Fibroblast of villous mesenchyme (primary cell): Measurements from ENCODE around the gene PLEKHJ1. TPM values are rescaled to one million over a fixed set of nuclear protein-coding genes. Genes with fewer than 3 reads are reported as not detected.
A peak's percentile ranks its signal among the peaks of the same experiment; 100 is the strongest.

Experiments
- DNase-seq: peaks from one replicate; pipeline ENCODE4 v3.0.0-alpha.2; 2010; ENCODE audit warnings: low read depth
- H3K4me3 ChIP-seq: 2 replicates; pipeline ENCODE4 v1.5.1; 2011; ENCODE audit warnings: low read depth, mild to moderate bottlenecking, low read length
- total RNA-seq: library from RNA; depleted of rRNA; stranded (reverse); fragments of >200 nt; gene quantifications from 2 replicates; pipeline ENCODE4 v1.2.3, GENCODE V29; 2012
- TF ChIP-seq, protein P1 (sequence below): IDR thresholded peaks from 2 replicates; pipeline ENCODE4 v1.5.1; 2012; ENCODE audit warnings: low read depth, mild to moderate bottlenecking, low read length; ENCODE audit not compliant: insufficient read depth

The PLEKHJ1 gene
- total RNA-seq, 1 donor = 43.6 TPM

DNA sequence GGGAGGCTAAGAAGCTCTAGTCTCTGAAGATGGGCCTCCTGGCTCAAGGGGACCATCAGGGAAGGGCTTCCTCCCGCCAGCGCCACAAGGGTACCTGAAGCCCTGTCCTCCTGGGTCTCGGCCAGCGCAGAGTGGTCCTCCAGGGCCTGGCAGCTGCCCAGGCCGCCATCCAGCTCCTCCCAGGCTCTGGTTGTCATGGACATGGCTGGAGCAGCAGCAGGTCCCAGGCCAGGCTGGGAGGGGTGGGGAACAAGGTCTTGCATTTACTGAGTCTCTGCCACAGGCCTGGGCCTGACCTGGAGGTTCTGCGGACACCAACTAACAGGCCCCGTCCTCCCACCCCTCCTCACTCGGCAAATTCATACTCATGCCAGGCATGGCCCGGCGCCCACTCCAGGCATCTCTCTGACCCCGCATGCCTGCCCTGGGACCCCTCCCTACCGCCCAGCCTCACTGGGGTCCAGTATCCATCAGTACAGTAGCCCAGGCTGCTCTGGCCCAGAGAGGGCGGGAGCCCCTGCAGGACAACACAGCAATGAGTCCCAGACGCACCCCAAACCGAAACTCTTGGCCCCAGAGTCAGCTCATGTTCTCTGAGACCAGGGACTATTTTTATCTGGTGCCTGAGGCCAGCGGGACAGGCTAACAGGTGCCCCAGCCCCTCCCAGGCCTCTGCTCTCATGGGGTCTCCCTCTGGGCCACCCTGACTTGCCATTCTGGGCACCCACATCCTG lies 19.1 kb upstream of the PLEKHJ1 start:
- DNase-seq = no peak
- H3K4me3 ChIP-seq = no peak overlapping the region
- TF ChIP-seq, protein P1, sequence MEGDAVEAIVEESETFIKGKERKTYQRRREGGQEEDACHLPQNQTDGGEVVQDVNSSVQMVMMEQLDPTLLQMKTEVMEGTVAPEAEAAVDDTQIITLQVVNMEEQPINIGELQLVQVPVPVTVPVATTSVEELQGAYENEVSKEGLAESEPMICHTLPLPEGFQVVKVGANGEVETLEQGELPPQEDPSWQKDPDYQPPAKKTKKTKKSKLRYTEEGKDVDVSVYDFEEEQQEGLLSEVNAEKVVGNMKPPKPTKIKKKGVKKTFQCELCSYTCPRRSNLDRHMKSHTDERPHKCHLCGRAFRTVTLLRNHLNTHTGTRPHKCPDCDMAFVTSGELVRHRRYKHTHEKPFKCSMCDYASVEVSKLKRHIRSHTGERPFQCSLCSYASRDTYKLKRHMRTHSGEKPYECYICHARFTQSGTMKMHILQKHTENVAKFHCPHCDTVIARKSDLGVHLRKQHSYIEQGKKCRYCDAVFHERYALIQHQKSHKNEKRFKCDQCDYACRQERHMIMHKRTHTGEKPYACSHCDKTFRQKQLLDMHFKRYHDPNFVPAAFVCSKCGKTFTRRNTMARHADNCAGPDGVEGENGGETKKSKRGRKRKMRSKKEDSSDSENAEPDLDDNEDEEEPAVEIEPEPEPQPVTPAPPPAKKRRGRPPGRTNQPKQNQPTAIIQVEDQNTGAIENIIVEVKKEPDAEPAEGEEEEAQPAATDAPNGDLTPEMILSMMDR = no peak

DNA sequence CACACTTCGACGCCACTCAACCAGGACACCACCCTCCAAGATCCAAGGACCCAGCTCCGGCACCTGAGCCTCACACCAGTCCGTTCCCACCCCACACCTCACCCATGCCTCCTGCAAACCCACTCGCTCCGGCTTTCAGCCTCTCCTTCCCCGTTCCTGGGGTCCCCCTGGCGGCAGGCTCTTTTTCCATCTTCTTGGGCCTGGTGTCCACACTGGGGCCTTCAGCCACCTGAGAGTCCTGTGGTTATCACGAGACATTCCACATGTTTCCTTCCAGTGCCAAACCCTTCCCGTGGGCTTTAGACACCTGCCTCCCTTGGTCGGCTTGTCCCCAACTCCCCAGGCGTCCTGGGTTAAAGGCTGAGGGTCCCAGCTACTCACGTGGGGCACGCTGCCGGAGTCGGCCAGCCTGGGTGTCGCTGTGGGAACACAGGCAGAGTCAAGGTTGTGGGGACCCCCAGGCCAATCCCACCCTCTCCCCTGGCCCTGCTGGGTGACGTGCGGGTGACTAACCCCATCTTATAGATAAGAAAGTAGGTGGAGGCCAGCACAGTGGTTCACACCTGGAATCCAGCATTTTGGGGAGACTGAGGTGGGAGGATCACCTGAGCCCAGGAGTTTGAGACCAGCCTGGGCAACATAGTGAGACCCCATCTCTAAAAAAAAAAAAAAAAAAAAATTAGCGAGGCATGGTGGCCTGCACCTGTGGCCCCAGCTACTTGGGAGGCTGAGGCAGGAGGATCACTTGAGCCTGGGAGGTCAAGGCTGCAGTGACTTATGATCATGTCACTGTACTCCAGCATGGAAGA lies 18.1 kb upstream of the PLEKHJ1 start:
- no peak for DNase-seq
- H3K4me3 ChIP-seq = no peak overlapping the region
- TF ChIP-seq, protein P1 = peak; percentile 43

DNA sequence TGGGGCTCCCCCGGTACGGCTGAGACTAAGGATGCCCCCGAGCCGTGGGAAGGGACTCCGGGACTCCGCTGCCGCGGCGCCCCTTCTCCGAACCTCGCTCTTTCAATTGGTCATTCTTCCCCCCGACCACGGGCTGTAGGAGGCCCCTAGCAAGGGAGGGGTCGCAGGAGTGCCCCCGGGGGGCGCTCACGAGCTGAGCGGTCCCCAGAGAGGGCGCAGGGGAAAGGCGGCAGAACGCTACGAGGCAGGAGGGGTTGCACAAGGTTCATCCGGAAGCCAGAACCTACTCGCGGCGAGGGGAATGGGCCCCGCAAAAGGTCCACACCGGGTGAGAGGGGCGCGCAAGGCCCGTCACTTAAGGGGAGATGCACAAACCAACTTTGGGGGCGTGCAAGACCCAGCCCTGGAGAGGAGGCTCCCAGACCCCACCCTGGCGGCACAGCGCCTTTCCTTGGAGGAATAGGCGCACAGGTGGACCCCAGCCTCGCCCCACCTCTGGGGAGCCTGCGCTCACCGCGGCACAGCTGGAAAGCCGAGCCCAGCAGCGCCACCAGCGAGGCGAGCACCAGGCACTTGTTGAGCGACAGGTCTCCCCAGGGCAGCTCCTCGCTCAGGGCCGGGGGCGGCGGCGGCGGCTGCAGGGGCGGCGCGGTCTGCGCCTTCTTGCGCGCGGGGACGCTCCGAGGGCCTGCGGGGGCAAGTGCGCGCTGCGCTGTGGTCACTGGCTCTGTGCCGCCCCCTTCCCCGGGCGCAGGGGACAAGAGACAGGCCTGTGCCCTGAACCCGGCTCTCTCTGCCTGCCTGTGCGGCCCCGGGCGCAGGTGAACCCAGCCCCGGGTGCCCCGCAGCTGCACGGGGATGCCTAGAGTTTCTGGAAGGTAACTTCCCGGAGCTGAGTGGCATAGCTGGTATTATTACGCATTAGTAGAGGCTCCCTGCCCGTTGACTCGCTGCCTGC lies 17.3 kb upstream of the PLEKHJ1 start:
- no peak overlapping the region for H3K4me3 ChIP-seq
- no peak for DNase-seq
- TF ChIP-seq, protein P1 = peak; percentile 32

DNA sequence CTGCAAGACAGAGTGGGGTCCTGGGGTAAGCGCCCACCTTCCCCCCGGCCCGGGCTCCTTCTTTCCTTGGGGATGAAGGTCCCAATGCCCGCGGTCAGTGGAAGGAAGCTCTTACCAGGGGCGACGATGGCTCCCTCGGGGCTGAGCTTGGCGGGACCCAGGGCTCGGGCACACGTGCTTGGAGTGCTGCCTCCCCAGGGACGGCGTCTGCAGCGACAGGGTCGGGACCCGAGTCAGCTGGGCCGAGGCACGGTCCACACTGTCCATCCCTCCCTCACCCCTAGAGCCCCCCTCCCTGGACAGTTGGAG lies 16.6 kb upstream of the PLEKHJ1 start:
- no peak for DNase-seq
- TF ChIP-seq, protein P1 = no peak
- no peak overlapping the region for H3K4me3 ChIP-seq

DNA sequence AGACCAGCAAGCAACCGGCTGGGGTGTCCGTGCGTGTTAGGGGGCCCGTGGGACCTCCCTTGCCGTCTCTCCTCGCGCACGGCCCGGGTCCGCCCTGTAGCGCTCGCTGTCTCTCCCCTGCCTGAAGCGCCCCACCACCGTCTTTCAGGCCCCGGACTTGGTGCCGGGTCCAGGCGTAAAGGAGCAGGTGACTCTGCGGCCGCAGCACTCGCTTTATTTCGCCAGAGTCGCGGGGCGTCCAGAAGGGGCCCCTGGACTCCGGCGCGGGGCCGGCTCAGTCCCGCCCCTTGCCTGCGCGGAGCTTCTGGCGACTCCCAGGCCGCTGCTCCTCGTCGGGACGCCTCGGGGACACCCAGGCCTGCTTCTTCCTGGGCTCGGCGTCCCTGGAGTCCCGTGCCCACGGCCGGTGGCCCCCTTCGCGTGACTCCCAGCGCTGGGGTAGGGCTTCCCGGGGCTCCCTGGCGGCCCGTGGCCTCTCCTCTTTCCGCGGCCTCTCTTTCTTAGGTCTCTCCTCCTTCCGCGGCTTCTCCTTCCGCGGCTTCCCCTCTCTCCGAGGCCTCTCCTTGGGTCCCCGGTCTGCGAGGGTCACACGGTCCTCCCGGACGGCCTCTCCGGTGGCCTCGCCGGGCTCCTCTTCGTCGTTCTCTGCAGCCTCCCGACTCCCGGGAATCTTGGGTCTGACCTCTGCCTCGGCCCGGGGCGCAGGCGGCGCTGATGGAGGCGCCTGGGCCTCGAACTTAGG lies 16.1 kb upstream of the PLEKHJ1 start:
- no peak for DNase-seq
- TF ChIP-seq, protein P1 = no peak

More for the DNA sequence above, 16.1 kb upstream of the PLEKHJ1 start:
- no peak overlapping the region for H3K4me3 ChIP-seq
